A549 treated with Hydrocortisone at 1 μM for 4 hours (cell line): ENCODE results near the gene MIOS. TPM values are rescaled to one million over a fixed set of nuclear protein-coding genes. Genes with fewer than 3 reads are reported as not detected.

ENCODE experiments used
- total RNA-seq: library from RNA; stranded (reverse); fragments of 200-300 nt; extraction: Qiagen RNA extraction; gene quantifications from 5 replicates; pipeline ENCODE4 v1.2.3, GENCODE V29; 2022

MIOS gene
- 16.5 to 22.4 TPM (median 19.1 TPM) in 5 replicates for total RNA-seq

GRCh38 chr7:7566651-7567611 lies at the start of gene MIOS:
Gene MIOS (plus strand): TSS chr7:7566884. CDS start chr7:7572476, 5,592 bp downstream.

GRCh38 chr7:7535691-7536090 lies 31.0 kb upstream of the MIOS start, which contains the start of gene COL28A1:
Gene COL28A1 (minus strand): TSS chr7:7535873. CDS start chr7:7532875, 2,998 bp downstream.

GRCh38 chr7:7640221-7641128 lies 73.8 kb downstream of the MIOS start, which contains the start of gene UMAD1:
Gene UMAD1 (plus strand): TSS chr7:7640752. CDS start chr7:7673372, 32,620 bp downstream.

Other genes starting within 250 kb of the MIOS start
- 0.43 to 0.97 TPM (median 0.67 TPM) in 5 replicates for gene COL28A1, start 31.0 kb upstream of the MIOS start, total RNA-seq
- gene UMAD1, start 73.9 kb downstream of the MIOS start, total RNA-seq = 8.9 to 10.4 TPM (median 10.0 TPM) in 5 replicates
- gene RPA3, start 151.7 kb downstream of the MIOS start, total RNA-seq = 67.2 to 108 TPM (median 106 TPM) in 5 replicates